Vagina (tissue), 1 donor: ENCODE data around the gene CPA1. TPM values are rescaled to one million over a fixed set of nuclear protein-coding genes. Genes with fewer than 3 reads are reported as not detected.

ENCODE experiments used
- total RNA-seq: library from RNA; depleted of rRNA; stranded (reverse); fragments of >200 nt; gene quantifications from one replicate; pipeline ENCODE4 v1.2.3, GENCODE V29; 2016

CPA1 gene
- total RNA-seq, 1 donor from 2014 or later, result not detected

Other genes with a start within 250 kb of the CPA1 start
- 10.8 TPM for gene TMEM209, start 175.1 kb upstream of the CPA1 start, total RNA-seq
- gene SSMEM1, start 172.6 kb upstream of the CPA1 start, total RNA-seq, result not detected
- not detected for gene CPA2, start 113.6 kb upstream of the CPA1 start, total RNA-seq
- 8.8 TPM for gene CPA4, start 87.3 kb upstream of the CPA1 start, total RNA-seq
- not detected for gene CPA5, start 35.7 kb upstream of the CPA1 start, total RNA-seq
- 4.7 TPM for gene CEP41, start 60.5 kb downstream of the CPA1 start, total RNA-seq
- 28.5 TPM for gene MEST, start 111.6 kb downstream of the CPA1 start, total RNA-seq